Measurements from ENCODE around the gene IL32.

The IL32 gene

GRCh38 chr16:3112058-3112880, 46.8 kb downstream of the IL32 start, which contains the start of gene ZNF205:
Gene ZNF205, plus strand, starts transcription at chr16:3112586. Its CDS starts 845 bp downstream, at chr16:3113431.
- CTCF ChIA-PET, result interaction anchor here (1.0 to 5.9 kb wide), 9 partner anchors 10 to 80 kb away, joined by 3 to 68 read pairs (median 5); no protein-coding TSS in a partner anchor

GRCh38 chr16:3112881-3113574, 47.6 kb downstream of the IL32 start:
- H3K4me3 ChIP-seq (ENCODE audit: low read depth, low read length), result peak overlapping the region; percentile 95
- DNase-seq (ENCODE audit: low read depth, low spot score), result no peak
- ChIA-PET CTCF (interaction anchor here (1.0 to 5.9 kb wide), 9 partner anchors 10 to 81 kb away, joined by 3 to 68 read pairs (median 4); no protein-coding TSS in a partner anchor), POLR2A (interaction anchor here (0.7 to 1.0 kb wide), 2 partner anchors 9 to 73 kb away, joined by 3 read pairs; no protein-coding TSS in a partner anchor)
- no peak for TF ChIP-seq CTCF (IDR thresholded peaks at IDR 0.05; ENCODE audit: insufficient read depth, low read length, missing control alignments)

More at GRCh38 chr16:3112058-3112880, 46.8 kb downstream of the IL32 start, which contains the start of gene ZNF205:
- no peak for DNase-seq (ENCODE audit: low read depth, low spot score)
- H3K4me3 ChIP-seq (ENCODE audit: low read depth, low read length), result peak within 1 kb of the TSS; percentile 95
- TF ChIP-seq CTCF (IDR thresholded peaks at IDR 0.05; ENCODE audit: insufficient read depth, low read length, missing control alignments), result no peak
- POLR2A ChIA-PET, result interaction anchor here (0.7 to 1.0 kb wide), 2 partner anchors 9 to 72 kb away, joined by 3 read pairs; no protein-coding TSS in a partner anchor

GRCh38 chr16:3113765-3114479, 48.5 kb downstream of the IL32 start:
- no peak for DNase-seq (ENCODE audit: low read depth, low spot score)
- H3K4me3 ChIP-seq (ENCODE audit: low read depth, low read length), result peak overlapping the region; percentile 95
- POLR2A ChIA-PET, result interaction anchor here (1.1 kb wide), 1 partner anchor 9 kb away, joined by 3 read pairs; no protein-coding TSS in a partner anchor
- CTCF ChIA-PET, result interaction anchor here (0.7 to 5.9 kb wide), 9 partner anchors 9 to 82 kb away, joined by 3 to 68 read pairs (median 4); no protein-coding TSS in a partner anchor
- TF ChIP-seq CTCF (IDR thresholded peaks at IDR 0.05; ENCODE audit: insufficient read depth, low read length, missing control alignments), result no peak

GRCh38 chr16:3115003-3115402, 49.6 kb downstream of the IL32 start:
- no peak for TF ChIP-seq CTCF (IDR thresholded peaks at IDR 0.05; ENCODE audit: insufficient read depth, low read length, missing control alignments)
- ChIA-PET POLR2A (no interaction called here), CTCF (interaction anchor here (1.0 to 5.9 kb wide), 4 partner anchors 11 to 56 kb away, joined by 3 to 68 read pairs (median 3); no protein-coding TSS in a partner anchor)
- no peak for DNase-seq (ENCODE audit: low read depth, low spot score)
- no peak overlapping the region; the same call in 1 of the 2 replicates for H3K4me3 ChIP-seq (ENCODE audit: low read depth, low read length)

GRCh38 chr16:3115561-3115960, 50.1 kb downstream of the IL32 start:
- ChIA-PET CTCF (interaction anchor here (1.2 to 5.9 kb wide), 3 partner anchors 10 to 57 kb away, joined by 3 to 68 read pairs (median 3); no protein-coding TSS in a partner anchor), POLR2A (no interaction called here)
- no peak for TF ChIP-seq CTCF (IDR thresholded peaks at IDR 0.05; ENCODE audit: insufficient read depth, low read length, missing control alignments)
- DNase-seq (ENCODE audit: low read depth, low spot score), result no peak
- H3K4me3 ChIP-seq (ENCODE audit: low read depth, low read length), result no peak overlapping the region
